Effector CD8-positive, alpha-beta T cell (primary cell): ENCODE results near the gene ABHD10.
"Not testable (repeated sequence)": the region's sequence is repeated elsewhere in the genome, so short reads cannot be mapped to it uniquely, and the experiment has no call there.

Experiments used
- DNase-seq: peaks from one replicate; lab custom pipeline; 2025; lab: John Stamatoyannopoulos, UW

The ABHD10 gene

GRCh38 chr3:112032098-112032731 is 53.4 kb downstream of the ABHD10 start:
- DNase-seq, result no peak

GRCh38 chr3:112034436-112034835 is 55.6 kb downstream of the ABHD10 start, which contains the start of gene TMPRSS7:
TMPRSS7 (plus strand) TSS chr3:112034736; CDS start chr3:112034846, 110 bp downstream.
- DNase-seq, result no peak

GRCh38 chr3:112035241-112035640 is 56.4 kb downstream of the ABHD10 start:
- DNase-seq, result no peak

GRCh38 chr3:112037194-112037593 is 58.4 kb downstream of the ABHD10 start:
- not testable (repeated sequence) for DNase-seq

GRCh38 chr3:112038863-112039262 is 60.0 kb downstream of the ABHD10 start:
- DNase-seq, result no peak

GRCh38 chr3:112041321-112041720 is 62.5 kb downstream of the ABHD10 start:
- DNase-seq, result no peak

- DNase-seq, result no peak
Measured at GRCh38 chr3:112042842-112043280, 64.0 kb downstream of the ABHD10 start.
